SIG-M5 treated with dmso at 0.1 percent for 504 hours (cell line): ENCODE data around the gene TALDO1.

Experiments
- DNase-seq: peaks from one replicate; lab custom pipeline; 2025; ENCODE audit not compliant: unreplicated experiment; lab: John Stamatoyannopoulos, UW

The TALDO1 gene

GRCh38 chr11:747158-748006 lies at the start of gene TALDO1:
Gene TALDO1, plus strand, starts transcription at chr11:747464. Its CDS starts 18 bp downstream, at chr11:747482.
- peak; percentile 83 for DNase-seq

- DNase-seq: no peak
Measured at GRCh38 chr11:697811-698311, 49.4 kb upstream of the TALDO1 start.

GRCh38 chr11:698493-699115 lies 48.7 kb upstream of the TALDO1 start:
- DNase-seq: no peak

- DNase-seq: no peak
Measured at GRCh38 chr11:699116-699508, 48.2 kb upstream of the TALDO1 start.

GRCh38 chr11:699753-700152 lies 47.5 kb upstream of the TALDO1 start:
- no peak for DNase-seq

- no peak for DNase-seq
Measured at GRCh38 chr11:701741-702461, 45.4 kb upstream of the TALDO1 start.

GRCh38 chr11:702462-703461 lies 44.5 kb upstream of the TALDO1 start:
- no peak for DNase-seq

- no peak for DNase-seq
Measured at GRCh38 chr11:703506-703905, 43.8 kb upstream of the TALDO1 start.

- no peak for DNase-seq
Measured at GRCh38 chr11:704228-704674, 43.0 kb upstream of the TALDO1 start.

GRCh38 chr11:704781-705645 lies 42.3 kb upstream of the TALDO1 start:
- no peak for DNase-seq

GRCh38 chr11:705646-706438 lies 41.4 kb upstream of the TALDO1 start, which contains the start of gene EPS8L2:
Gene EPS8L2, plus strand, starts transcription at chr11:706231. Its CDS starts 3,177 bp downstream, at chr11:709408.
- DNase-seq: no peak

GRCh38 chr11:706439-706956 lies 40.8 kb upstream of the TALDO1 start:
- no peak for DNase-seq

GRCh38 chr11:706957-707816 lies 40.1 kb upstream of the TALDO1 start:
- no peak for DNase-seq

GRCh38 chr11:707817-708420 lies 39.3 kb upstream of the TALDO1 start:
- DNase-seq: no peak

GRCh38 chr11:708511-708910 lies 38.8 kb upstream of the TALDO1 start:
- DNase-seq: no peak

GRCh38 chr11:709109-709997 lies 37.9 kb upstream of the TALDO1 start:
- DNase-seq: no peak
